Esophagus muscularis mucosa (tissue), 4 donors: ENCODE data around the gene TDRD7. TPM values are rescaled to one million over a fixed set of nuclear protein-coding genes. Genes with fewer than 3 reads are reported as not detected.

Experiments used
- DNase-seq: peaks from one replicate; pipeline ENCODE4 v3.0.0-alpha.2; 2017; ENCODE audit errors: extremely low spot score
- H3K27ac ChIP-seq, 4 donors: fragments of 200-600 bp; sonication (generic); replicated peaks in 1 of 4; 1 replicate in 3 of 4; 2 replicates in 1 of 4; pipeline ENCODE4 v1.5.1; 2016 to 2019; ENCODE audit warnings: mild to moderate bottlenecking in 1 of 4
- H3K27me3 ChIP-seq, 4 donors: fragments of 200-600 bp; sonication (generic); one replicate each; pipeline versions ENCODE4 v1.5.1 to v1.6.0; 2016 to 2019
- H3K36me3 ChIP-seq, 4 donors: fragments of 200-600 bp; sonication (generic); one replicate each; pipeline ENCODE4 v1.5.1; 2016 to 2019
- H3K4me1 ChIP-seq, 4 donors: fragments of 200-600 bp; sonication (generic); one replicate each; pipeline ENCODE4 v1.5.1; 2016 to 2019
- H3K4me3 ChIP-seq, 4 donors: fragments of 200-600 bp; sonication (generic); 1 replicate in 2 of 4; 2 replicates in 2 of 4; pipeline ENCODE4 v1.5.1; 2016 to 2019; ENCODE audit warnings: mild to moderate bottlenecking in 4 of 4, moderate library complexity in 1 of 4
- H3K9me3 ChIP-seq, 4 donors: fragments of 200-600 bp; sonication (generic); 1 replicate in 3 of 4; 2 replicates in 1 of 4; pipeline ENCODE4 v1.5.1; 2016 to 2019
- CTCF ChIP-seq, 3 experiments: fragments of 200-600 bp in 2 of 3; fragments of 450-650 bp in 1 of 3; sonication (generic) in 2 of 3; IDR thresholded peaks; one replicate each; pipeline ENCODE4 v1.5.1; 2017 to 2019; ENCODE audit warnings: antibody characterized with exemption in 3 of 3, mild to moderate bottlenecking in 2 of 3, moderate library complexity in 1 of 3
- EP300 ChIP-seq: sonication (generic); formaldehyde crosslinking; IDR thresholded peaks from one replicate; pipeline ENCODE4 v1.6.1; 2017; ENCODE audit warnings: antibody characterized with exemption
- POLR2A ChIP-seq: fragments of 450-650 bp; IDR thresholded peaks from one replicate; pipeline ENCODE4 v1.6.1; 2017; ENCODE audit warnings: antibody characterized with exemption, moderate library complexity, mild to moderate bottlenecking, low read depth
- POLR2AphosphoS5 ChIP-seq, 2 donors: sonication (generic); formaldehyde crosslinking; IDR thresholded peaks; one replicate each; pipeline ENCODE4 v1.6.1; 2017; ENCODE audit warnings: antibody characterized with exemption in 2 of 2
- WGBS: methylation state at CpG from one replicate; pipeline ENCODE4 v1.1.5; 2018; 5-methylcytosine and 5-hydroxymethylcytosine counted together
- intact Hi-C: fragments of 100-400 bp; cut with DNase I; formaldehyde crosslinking; loops from one replicate; pipeline ENCODE4 v1.15.1; 2023
- total RNA-seq, 4 donors: library from RNA; depleted of rRNA; stranded (reverse); fragments of >200 nt; gene quantifications; one replicate each; pipeline versions ENCODE4 v1.1.0 to v1.2.1, GENCODE V29; 2016

The TDRD7 gene
- total RNA-seq, 4 donors from 2014 or later, result 15.4 to 22.9 (median 16.4) TPM

GRCh38 chr9:97427885-97428284 lies 16.0 kb downstream of the TDRD7 start:
- no peak for TF ChIP-seq EP300
- TF ChIP-seq POLR2AphosphoS5 (IDR thresholded peaks at IDR 0.05), result no peak

GRCh38 chr9:97430316-97431043 lies 18.6 kb downstream of the TDRD7 start:
- peak; percentile 26 for DNase-seq
- Histone ChIP-seq H3K4me3 (no peak overlapping the region), H3K4me1 (no peaks in the 10 kb centered on the region), H3K27me3 (no peaks in the 10 kb centered on the region), H3K36me3 (peaks cover 12 to 69% (median 45%) of the 10 kb centered on the region in 4 donors), H3K9me3 (no peaks in the 10 kb centered on the region), H3K27ac (no peak overlapping the region)
- TF ChIP-seq EP300, result no peak
- no peak for TF ChIP-seq POLR2AphosphoS5 (IDR thresholded peaks at IDR 0.05)
- TF ChIP-seq CTCF (IDR thresholded peaks at IDR 0.05), result no peak
- no peak for TF ChIP-seq POLR2A
- WGBS, result 94% methylated on average over 7 of the region's 7 CpGs
- intact Hi-C loops, result no loop called here

More at GRCh38 chr9:97427885-97428284, 16.0 kb downstream of the TDRD7 start:
- Histone ChIP-seq H3K27ac (no peak overlapping the region), H3K36me3 (peaks cover 5 to 46% (median 33%) of the 10 kb centered on the region in 4 donors), H3K27me3 (no peaks in the 10 kb centered on the region), H3K9me3 (no peaks in the 10 kb centered on the region), H3K4me1 (no peaks in the 10 kb centered on the region), H3K4me3 (no peak overlapping the region)
- 83% methylated on average over 4 of the region's 4 CpGs for WGBS
- DNase-seq, result peak; percentile 53
- intact Hi-C loops, result no loop called here

- Histone ChIP-seq H3K9me3 (no peaks in the 10 kb centered on the region), H3K27ac (no peak overlapping the region), H3K36me3 (peaks cover 12 to 69% (median 45%) of the 10 kb centered on the region in 4 donors), H3K27me3 (no peaks in the 10 kb centered on the region), H3K4me1 (no peaks in the 10 kb centered on the region), H3K4me3 (no peak overlapping the region)
- no peak for DNase-seq
- TF ChIP-seq EP300, result no peak
- no peak for TF ChIP-seq POLR2A
- no peak for TF ChIP-seq POLR2AphosphoS5 (IDR thresholded peaks at IDR 0.05)
- no peak for TF ChIP-seq CTCF (IDR thresholded peaks at IDR 0.05)
- WGBS, result 96% methylated on average over 3 of the region's 3 CpGs
- intact Hi-C loops, result no loop called here
These were observed 19.1 kb downstream of the TDRD7 start for GRCh38 chr9:97431044-97431441.

GRCh38 chr9:97431549-97432143 lies 19.8 kb downstream of the TDRD7 start:
- 89% methylated on average over 5 of the region's 5 CpGs for WGBS

More at GRCh38 chr9:97431549-97432143, 19.8 kb downstream of the TDRD7 start:
- H3K27me3 ChIP-seq, result no peaks in the 10 kb centered on the region
- no peaks in the 10 kb centered on the region for H3K9me3 ChIP-seq
- peak; percentile 24 for DNase-seq
- H3K27ac ChIP-seq, result no peak overlapping the region
- H3K36me3 ChIP-seq, result peaks cover 12 to 69% (median 45%) of the 10 kb centered on the region in 4 donors
- H3K4me3 ChIP-seq, result no peak overlapping the region
- intact Hi-C loops, result no loop called here
- TF ChIP-seq POLR2AphosphoS5 (IDR thresholded peaks at IDR 0.05) (no peak), CTCF (IDR thresholded peaks at IDR 0.05) (no peak), EP300 (no peak), POLR2A (no peak)
- H3K4me1 ChIP-seq, result no peaks in the 10 kb centered on the region
